Measurements from ENCODE around the gene MAP3K13.
"Not testable (repeated sequence)": the region's sequence is repeated elsewhere in the genome, so short reads cannot be mapped to it uniquely, and the experiment has no call there.

MAP3K13 gene

GRCh38 chr3:185371306-185372074 lies 8.6 kb downstream of the MAP3K13 start:
- Histone ChIP-seq H3K27me3 (ENCODE audit: control insufficient read depth, low read length) (peaks cover 6% of the 10 kb centered on the region; the same call in 1 of the 2 replicates), H3K4me1 (ENCODE audit: control insufficient read depth, low read length) (no peaks in the 10 kb centered on the region), H3K36me3 (ENCODE audit: control insufficient read depth, low read length) (no peaks in the 10 kb centered on the region), H3F3A (ENCODE audit: control insufficient read depth, insufficient read depth) (no peaks in the 10 kb centered on the region), H3K4me3 (ENCODE audit: low read length) (no peak overlapping the region), H3K27ac (ENCODE audit: low read depth, low read length) (no peak overlapping the region), H4K20me1 (ENCODE audit: control insufficient read depth, insufficient read depth, low read depth, low read length) (no peaks in the 10 kb centered on the region), H3K4me2 (ENCODE audit: low read length) (no peak overlapping the region), H3K9me3 (ENCODE audit: control insufficient read depth, insufficient read depth, low read length) (no peaks in the 10 kb centered on the region), H3K9me2 (replicated peaks; ENCODE audit: control insufficient read depth, low read length) (no peaks in the 10 kb centered on the region), H3K79me2 (ENCODE audit: control insufficient read depth, low read length) (no peaks in the 10 kb centered on the region)
- TF ChIP-seq EZH2phosphoT487 (IDR thresholded peaks at IDR 0.05; ENCODE audit: borderline replicate concordance, low read length) = no peak
- no peak for TF ChIP-seq CTCF (IDR thresholded peaks at IDR 0.05; ENCODE audit: low read depth, low read length, poor library complexity, severe bottlenecking)

GRCh38 chr3:185381320-185382058 lies 18.6 kb downstream of the MAP3K13 start:
- no peak overlapping the region for H3K4me2 ChIP-seq (ENCODE audit: low read length)
- H3F3A ChIP-seq (ENCODE audit: control insufficient read depth, insufficient read depth) = no peaks in the 10 kb centered on the region
- TF ChIP-seq EZH2phosphoT487 (IDR thresholded peaks at IDR 0.05; ENCODE audit: borderline replicate concordance, low read length) (no peak), CTCF (IDR thresholded peaks at IDR 0.05; ENCODE audit: low read depth, low read length, poor library complexity, severe bottlenecking) (no peak)
- H3K9me2 ChIP-seq (replicated peaks; ENCODE audit: control insufficient read depth, low read length) = no peaks in the 10 kb centered on the region
- no peaks in the 10 kb centered on the region for H4K20me1 ChIP-seq (ENCODE audit: control insufficient read depth, insufficient read depth, low read depth, low read length)
- no peaks in the 10 kb centered on the region for H3K9me3 ChIP-seq (ENCODE audit: control insufficient read depth, insufficient read depth, low read length)
- H3K27ac ChIP-seq (ENCODE audit: low read depth, low read length) = no peak overlapping the region
- H3K4me3 ChIP-seq (ENCODE audit: low read length) = no peak overlapping the region
- no peaks in the 10 kb centered on the region for H3K36me3 ChIP-seq (ENCODE audit: control insufficient read depth, low read length)
- no peaks in the 10 kb centered on the region for H3K4me1 ChIP-seq (ENCODE audit: control insufficient read depth, low read length)
- H3K27me3 ChIP-seq (ENCODE audit: control insufficient read depth, low read length) = 0 out of 2 replicates have a peak, but pooled peaks cover 4% of the 10 kb centered on the region
- no peaks in the 10 kb centered on the region for H3K79me2 ChIP-seq (ENCODE audit: control insufficient read depth, low read length)

- Histone ChIP-seq H3K27me3 (ENCODE audit: control insufficient read depth, low read length) (0 out of 2 replicates have a peak, but pooled peaks cover 4% of the 10 kb centered on the region), H4K20me1 (ENCODE audit: control insufficient read depth, insufficient read depth, low read depth, low read length) (no peaks in the 10 kb centered on the region), H3K79me2 (ENCODE audit: control insufficient read depth, low read length) (no peaks in the 10 kb centered on the region), H3K4me2 (ENCODE audit: low read length) (no peak overlapping the region), H3K4me3 (ENCODE audit: low read length) (no peak overlapping the region), H3K9me3 (ENCODE audit: control insufficient read depth, insufficient read depth, low read length) (no peaks in the 10 kb centered on the region), H3F3A (ENCODE audit: control insufficient read depth, insufficient read depth) (no peaks in the 10 kb centered on the region), H3K4me1 (ENCODE audit: control insufficient read depth, low read length) (no peaks in the 10 kb centered on the region), H3K27ac (ENCODE audit: low read depth, low read length) (no peak overlapping the region), H3K9me2 (replicated peaks; ENCODE audit: control insufficient read depth, low read length) (no peaks in the 10 kb centered on the region), H3K36me3 (ENCODE audit: control insufficient read depth, low read length) (no peaks in the 10 kb centered on the region)
- TF ChIP-seq CTCF (IDR thresholded peaks at IDR 0.05; ENCODE audit: low read depth, low read length, poor library complexity, severe bottlenecking) = no peak
- TF ChIP-seq EZH2phosphoT487 (IDR thresholded peaks at IDR 0.05; ENCODE audit: borderline replicate concordance, low read length) = no peak
These were observed 19.2 kb downstream of the MAP3K13 start for GRCh38 chr3:185382154-185382553.

GRCh38 chr3:185386515-185386914 lies 23.6 kb downstream of the MAP3K13 start:
- H3K79me2 ChIP-seq (ENCODE audit: control insufficient read depth, low read length); H3K9me2 ChIP-seq (replicated peaks; ENCODE audit: control insufficient read depth, low read length); H3K27ac ChIP-seq (ENCODE audit: low read depth, low read length); H3K9me3 ChIP-seq (ENCODE audit: control insufficient read depth, insufficient read depth, low read length); H3K4me1 ChIP-seq (ENCODE audit: control insufficient read depth, low read length); H3F3A ChIP-seq (ENCODE audit: control insufficient read depth, insufficient read depth); H3K36me3 ChIP-seq (ENCODE audit: control insufficient read depth, low read length); H3K4me3 ChIP-seq (ENCODE audit: low read length); H3K27me3 ChIP-seq (ENCODE audit: control insufficient read depth, low read length); H4K20me1 ChIP-seq (ENCODE audit: control insufficient read depth, insufficient read depth, low read depth, low read length); H3K4me2 ChIP-seq (ENCODE audit: low read length): not testable (repeated sequence)

Measured in DOHH2 (cell line).